GM12878 (cell line): ENCODE data around the gene AGBL4. TPM values are rescaled to one million over a fixed set of nuclear protein-coding genes. Genes with fewer than 3 reads are reported as not detected.

Experiments
- ATAC-seq: fragments of 200-7000 bp; cut with Tn5 transposase; 3 replicates; pipeline ENCODE4 v1.9.1; 2020; ENCODE audit warnings: mild to moderate bottlenecking, moderate library complexity
- BruUV-seq: library from RNA; stranded (reverse); fragments of 400-500 nt; replicated peaks from 2 replicates; lab custom pipeline; 2021; lab: Mats Ljungman, UMichigan
- CTCF ChIA-PET: fragments of 300-600 bp; sonication (Branson Sonifier 250); formaldehyde crosslinking; extraction: SDS; loops from one replicate; lab custom pipeline; 2021; ENCODE audit warnings: inconsistent platforms; lab: Yijun Ruan, JAX
- POLR2A ChIA-PET: fragments of 350-600 bp; formaldehyde crosslinking; extraction: SDS; loops from one replicate; lab custom pipeline; 2021; ENCODE audit warnings: inconsistent platforms; lab: Charles Lee
- RAD21 ChIA-PET: fragments of 300-600 bp; sonication (Branson Sonifier 250); formaldehyde crosslinking; loops from one replicate; lab custom pipeline; 2023; ENCODE audit warnings: antibody characterized with exemption; ENCODE audit not compliant: unreplicated experiment; lab: Charles Lee
- SMC1A ChIA-PET: fragments of 300-600 bp; sonication (Branson Sonifier 250); formaldehyde crosslinking; loops from one replicate; lab custom pipeline; 2023; ENCODE audit not compliant: unreplicated experiment, uncharacterized antibody; lab: Charles Lee
- DNase-seq: peaks from one replicate; pipeline ENCODE4 v3.0.0-alpha.2; 2011; ENCODE audit warnings: low read depth, low spot score
- FAIRE-seq: peaks from 3 replicates; lab custom pipeline; 2011; peaks lifted over from hg19 to GRCh38; lab: Jason Lieb, UNC
- H2AFZ ChIP-seq: 2 replicates; pipeline ENCODE4 v1.6.0; 2011; ENCODE audit warnings: low read depth, low read length, control low read depth; ENCODE audit not compliant: control insufficient read depth
- H3K27ac ChIP-seq: 2 replicates; pipeline ENCODE4 v1.5.1; 2011; ENCODE audit warnings: control low read depth; ENCODE audit not compliant: control insufficient read depth, insufficient read depth
- H3K27me3 ChIP-seq, 2 experiments: replicated peaks in 1 of 2; 2 replicates each; pipeline versions ENCODE4 v1.6.0 to v1.6.1; 2011; ENCODE audit warnings: low read length in 1 of 2; ENCODE audit not compliant: control insufficient read depth in 2 of 2, insufficient read depth in 2 of 2
- H3K36me3 ChIP-seq, 2 experiments: 2 replicates each; pipeline ENCODE4 v1.5.1; 2011; ENCODE audit warnings: low read length in 1 of 2; ENCODE audit not compliant: control insufficient read depth in 2 of 2, insufficient read depth in 2 of 2
- H3K4me1 ChIP-seq: 2 replicates; pipeline ENCODE4 v1.6.1; 2011; ENCODE audit warnings: mild to moderate bottlenecking, low read length, moderate library complexity, mixed read lengths; ENCODE audit not compliant: control insufficient read depth, insufficient read depth
- H3K4me2 ChIP-seq: 2 replicates; pipeline ENCODE4 v1.6.0; 2011; ENCODE audit warnings: control low read depth; ENCODE audit not compliant: control insufficient read depth, insufficient read depth
- H3K4me3 ChIP-seq: fragments of 200-600 bp; sonication (generic); 2 replicates; pipeline ENCODE4 v1.5.1; 2016
- H3K79me2 ChIP-seq: 2 replicates; pipeline ENCODE4 v1.6.0; 2011; ENCODE audit warnings: low read length; ENCODE audit not compliant: control insufficient read depth, insufficient read depth
- H3K9ac ChIP-seq: 2 replicates; pipeline ENCODE4 v1.8.0; 2011; ENCODE audit warnings: low read length, control low read depth, mixed read lengths; ENCODE audit not compliant: control insufficient read depth, insufficient read depth
- H3K9me3 ChIP-seq: replicated peaks from 3 replicates; pipeline ENCODE4 v1.5.1; 2011; ENCODE audit warnings: mild to moderate bottlenecking, low read length; ENCODE audit not compliant: control insufficient read depth, insufficient read depth
- H4K20me1 ChIP-seq: 2 replicates; pipeline ENCODE4 v1.6.0; 2011; ENCODE audit not compliant: control insufficient read depth, insufficient read depth
- CEBPB ChIP-seq, 2 experiments: fragments of 150-350 bp in 1 of 2; IDR thresholded peaks; 2 replicates each; pipeline ENCODE4 v1.6.1; 2012 to 2014; ENCODE audit warnings: low read depth in 2 of 2, low read length in 2 of 2, borderline replicate concordance in 1 of 2, inconsistent platforms in 1 of 2
- EZH2 ChIP-seq: IDR thresholded peaks from 2 replicates; pipeline ENCODE4 v1.6.1; 2012; ENCODE audit warnings: low read depth, mild to moderate bottlenecking, control low read depth, inconsistent platforms, low read length, borderline replicate concordance; ENCODE audit not compliant: control insufficient read depth
- NFIC ChIP-seq: IDR thresholded peaks from 2 replicates; pipeline ENCODE4 v1.6.1; 2012; ENCODE audit warnings: low read depth, mild to moderate bottlenecking, inconsistent platforms, low read length, moderate library complexity
- PML ChIP-seq: IDR thresholded peaks from 2 replicates; pipeline ENCODE4 v1.6.1; 2012; ENCODE audit warnings: low read length, inconsistent platforms
- RFX5 ChIP-seq: IDR thresholded peaks from 2 replicates; pipeline ENCODE4 v1.6.1; 2011; ENCODE audit warnings: low read depth, low read length, improper control_type of control experiment
- ZSCAN29 ChIP-seq: fragments of 450-650 bp; IDR thresholded peaks from 2 replicates; pipeline ENCODE4 v1.6.1; 2017; ENCODE audit warnings: mild to moderate bottlenecking, moderate library complexity
- WGBS: methylation state at CpG from one replicate; pipeline ENCODE4 v1.1.6; 2016; ENCODE audit warnings: low lambda C conversion rate; ENCODE audit not compliant: insufficient replicate concordance, insufficient coverage; ENCODE audit errors: missing lambda C conversion rate; 5-methylcytosine and 5-hydroxymethylcytosine counted together
- in situ Hi-C: fragments of 300-500 bp; cut with MboI; formaldehyde crosslinking; loops from 9 replicates; pipeline ENCODE4 v1.14.3; 2018; ENCODE audit warnings: mixed read lengths
- intact Hi-C: fragments of 100-400 bp; cut with micrococcal nuclease; formaldehyde crosslinking; loops from one replicate; pipeline ENCODE4 v1.14.2; 2022; ENCODE audit not compliant: unreplicated experiment
- polyA plus RNA-seq, 11 experiments: library from polyadenylated mRNA; depleted of rRNA in 4 of 11; unstranded in 6 of 11; stranded (reverse) in 5 of 11; fragments of >200 nt; fragmentation: Nextera tagmentation in 4 of 11; fragmentation: Illumina TruSeq in 1 of 11; extraction: Ambion mirVana in 4 of 11; extraction: Trizol in 1 of 11; gene quantifications; 1 replicate in 1 of 11; 2 replicates in 10 of 11; pipeline versions ENCODE4 v1.2.1 to v1.2.3, GENCODE V29; 2011 to 2016; ENCODE audit warnings: inconsistent platforms in 2 of 11, missing spikeins in 2 of 11, low read depth in 1 of 11
- total RNA-seq, 4 experiments: library from RNA; depleted of rRNA in 3 of 4; stranded (reverse); fragments of >200 nt in 3 of 4; fragmentation: Illumina TruSeq in 1 of 4; extraction: Trizol in 1 of 4; gene quantifications; 2 replicates each; pipeline versions ENCODE4 v1.2.1 to v1.2.3, GENCODE V29; 2013 to 2021
- TF ChIP-seq, protein P1 (sequence below): fragments of 450-650 bp; IDR thresholded peaks from 2 replicates; pipeline ENCODE4 v1.6.1; 2017; ENCODE audit warnings: mild to moderate bottlenecking
- TF ChIP-seq, protein P2 (sequence below): IDR thresholded peaks from 2 replicates; pipeline ENCODE4 v1.6.1; 2012; ENCODE audit warnings: mild to moderate bottlenecking, low read depth, low read length
- TF ChIP-seq, protein P3 (sequence below): fragments of 150-350 bp; IDR thresholded peaks from 2 replicates; pipeline ENCODE4 v1.6.1; 2016; ENCODE audit warnings: low read depth, low read length
- TF ChIP-seq, protein P4 (sequence below): fragments of 450-650 bp; IDR thresholded peaks from 2 replicates; pipeline ENCODE4 v1.6.1; 2017; ENCODE audit warnings: antibody characterized with exemption, mild to moderate bottlenecking, moderate library complexity

Gene AGBL4
- total and polyA plus RNA-seq, 10 of the 15 experiments (the other 5 are each of a cell fraction or from before 2014, with no cell fraction given), result 0.31 TPM; not detected in 9

- H3K27me3 ChIP-seq, result peaks cover 0 to 3% of the 10 kb centered on the region in 2 experiments; a peak in 1 of 4 replicates
- TF ChIP-seq, protein P1, sequence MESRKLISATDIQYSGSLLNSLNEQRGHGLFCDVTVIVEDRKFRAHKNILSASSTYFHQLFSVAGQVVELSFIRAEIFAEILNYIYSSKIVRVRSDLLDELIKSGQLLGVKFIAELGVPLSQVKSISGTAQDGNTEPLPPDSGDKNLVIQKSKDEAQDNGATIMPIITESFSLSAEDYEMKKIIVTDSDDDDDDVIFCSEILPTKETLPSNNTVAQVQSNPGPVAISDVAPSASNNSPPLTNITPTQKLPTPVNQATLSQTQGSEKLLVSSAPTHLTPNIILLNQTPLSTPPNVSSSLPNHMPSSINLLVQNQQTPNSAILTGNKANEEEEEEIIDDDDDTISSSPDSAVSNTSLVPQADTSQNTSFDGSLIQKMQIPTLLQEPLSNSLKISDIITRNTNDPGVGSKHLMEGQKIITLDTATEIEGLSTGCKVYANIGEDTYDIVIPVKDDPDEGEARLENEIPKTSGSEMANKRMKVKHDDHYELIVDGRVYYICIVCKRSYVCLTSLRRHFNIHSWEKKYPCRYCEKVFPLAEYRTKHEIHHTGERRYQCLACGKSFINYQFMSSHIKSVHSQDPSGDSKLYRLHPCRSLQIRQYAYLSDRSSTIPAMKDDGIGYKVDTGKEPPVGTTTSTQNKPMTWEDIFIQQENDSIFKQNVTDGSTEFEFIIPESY, result no peak
- TF ChIP-seq NFIC, result no peak
- TF ChIP-seq, protein P2, sequence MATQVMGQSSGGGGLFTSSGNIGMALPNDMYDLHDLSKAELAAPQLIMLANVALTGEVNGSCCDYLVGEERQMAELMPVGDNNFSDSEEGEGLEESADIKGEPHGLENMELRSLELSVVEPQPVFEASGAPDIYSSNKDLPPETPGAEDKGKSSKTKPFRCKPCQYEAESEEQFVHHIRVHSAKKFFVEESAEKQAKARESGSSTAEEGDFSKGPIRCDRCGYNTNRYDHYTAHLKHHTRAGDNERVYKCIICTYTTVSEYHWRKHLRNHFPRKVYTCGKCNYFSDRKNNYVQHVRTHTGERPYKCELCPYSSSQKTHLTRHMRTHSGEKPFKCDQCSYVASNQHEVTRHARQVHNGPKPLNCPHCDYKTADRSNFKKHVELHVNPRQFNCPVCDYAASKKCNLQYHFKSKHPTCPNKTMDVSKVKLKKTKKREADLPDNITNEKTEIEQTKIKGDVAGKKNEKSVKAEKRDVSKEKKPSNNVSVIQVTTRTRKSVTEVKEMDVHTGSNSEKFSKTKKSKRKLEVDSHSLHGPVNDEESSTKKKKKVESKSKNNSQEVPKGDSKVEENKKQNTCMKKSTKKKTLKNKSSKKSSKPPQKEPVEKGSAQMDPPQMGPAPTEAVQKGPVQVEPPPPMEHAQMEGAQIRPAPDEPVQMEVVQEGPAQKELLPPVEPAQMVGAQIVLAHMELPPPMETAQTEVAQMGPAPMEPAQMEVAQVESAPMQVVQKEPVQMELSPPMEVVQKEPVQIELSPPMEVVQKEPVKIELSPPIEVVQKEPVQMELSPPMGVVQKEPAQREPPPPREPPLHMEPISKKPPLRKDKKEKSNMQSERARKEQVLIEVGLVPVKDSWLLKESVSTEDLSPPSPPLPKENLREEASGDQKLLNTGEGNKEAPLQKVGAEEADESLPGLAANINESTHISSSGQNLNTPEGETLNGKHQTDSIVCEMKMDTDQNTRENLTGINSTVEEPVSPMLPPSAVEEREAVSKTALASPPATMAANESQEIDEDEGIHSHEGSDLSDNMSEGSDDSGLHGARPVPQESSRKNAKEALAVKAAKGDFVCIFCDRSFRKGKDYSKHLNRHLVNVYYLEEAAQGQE, result no peak
- TF ChIP-seq ZSCAN29, result no peak
- TF ChIP-seq, protein P3, sequence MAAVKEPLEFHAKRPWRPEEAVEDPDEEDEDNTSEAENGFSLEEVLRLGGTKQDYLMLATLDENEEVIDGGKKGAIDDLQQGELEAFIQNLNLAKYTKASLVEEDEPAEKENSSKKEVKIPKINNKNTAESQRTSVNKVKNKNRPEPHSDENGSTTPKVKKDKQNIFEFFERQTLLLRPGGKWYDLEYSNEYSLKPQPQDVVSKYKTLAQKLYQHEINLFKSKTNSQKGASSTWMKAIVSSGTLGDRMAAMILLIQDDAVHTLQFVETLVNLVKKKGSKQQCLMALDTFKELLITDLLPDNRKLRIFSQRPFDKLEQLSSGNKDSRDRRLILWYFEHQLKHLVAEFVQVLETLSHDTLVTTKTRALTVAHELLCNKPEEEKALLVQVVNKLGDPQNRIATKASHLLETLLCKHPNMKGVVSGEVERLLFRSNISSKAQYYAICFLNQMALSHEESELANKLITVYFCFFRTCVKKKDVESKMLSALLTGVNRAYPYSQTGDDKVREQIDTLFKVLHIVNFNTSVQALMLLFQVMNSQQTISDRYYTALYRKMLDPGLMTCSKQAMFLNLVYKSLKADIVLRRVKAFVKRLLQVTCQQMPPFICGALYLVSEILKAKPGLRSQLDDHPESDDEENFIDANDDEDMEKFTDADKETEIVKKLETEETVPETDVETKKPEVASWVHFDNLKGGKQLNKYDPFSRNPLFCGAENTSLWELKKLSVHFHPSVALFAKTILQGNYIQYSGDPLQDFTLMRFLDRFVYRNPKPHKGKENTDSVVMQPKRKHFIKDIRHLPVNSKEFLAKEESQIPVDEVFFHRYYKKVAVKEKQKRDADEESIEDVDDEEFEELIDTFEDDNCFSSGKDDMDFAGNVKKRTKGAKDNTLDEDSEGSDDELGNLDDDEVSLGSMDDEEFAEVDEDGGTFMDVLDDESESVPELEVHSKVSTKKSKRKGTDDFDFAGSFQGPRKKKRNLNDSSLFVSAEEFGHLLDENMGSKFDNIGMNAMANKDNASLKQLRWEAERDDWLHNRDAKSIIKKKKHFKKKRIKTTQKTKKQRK, result no peak
- TF ChIP-seq RFX5, result no peak
- no peak for TF ChIP-seq CEBPB (IDR thresholded peaks at IDR 0.05; ENCODE audit: borderline replicate concordance in 1 of 2, low read depth in 2 of 2, low read length in 2 of 2)
- TF ChIP-seq EZH2, result no peak
- TF ChIP-seq PML, result no peak
- TF ChIP-seq, protein P4, sequence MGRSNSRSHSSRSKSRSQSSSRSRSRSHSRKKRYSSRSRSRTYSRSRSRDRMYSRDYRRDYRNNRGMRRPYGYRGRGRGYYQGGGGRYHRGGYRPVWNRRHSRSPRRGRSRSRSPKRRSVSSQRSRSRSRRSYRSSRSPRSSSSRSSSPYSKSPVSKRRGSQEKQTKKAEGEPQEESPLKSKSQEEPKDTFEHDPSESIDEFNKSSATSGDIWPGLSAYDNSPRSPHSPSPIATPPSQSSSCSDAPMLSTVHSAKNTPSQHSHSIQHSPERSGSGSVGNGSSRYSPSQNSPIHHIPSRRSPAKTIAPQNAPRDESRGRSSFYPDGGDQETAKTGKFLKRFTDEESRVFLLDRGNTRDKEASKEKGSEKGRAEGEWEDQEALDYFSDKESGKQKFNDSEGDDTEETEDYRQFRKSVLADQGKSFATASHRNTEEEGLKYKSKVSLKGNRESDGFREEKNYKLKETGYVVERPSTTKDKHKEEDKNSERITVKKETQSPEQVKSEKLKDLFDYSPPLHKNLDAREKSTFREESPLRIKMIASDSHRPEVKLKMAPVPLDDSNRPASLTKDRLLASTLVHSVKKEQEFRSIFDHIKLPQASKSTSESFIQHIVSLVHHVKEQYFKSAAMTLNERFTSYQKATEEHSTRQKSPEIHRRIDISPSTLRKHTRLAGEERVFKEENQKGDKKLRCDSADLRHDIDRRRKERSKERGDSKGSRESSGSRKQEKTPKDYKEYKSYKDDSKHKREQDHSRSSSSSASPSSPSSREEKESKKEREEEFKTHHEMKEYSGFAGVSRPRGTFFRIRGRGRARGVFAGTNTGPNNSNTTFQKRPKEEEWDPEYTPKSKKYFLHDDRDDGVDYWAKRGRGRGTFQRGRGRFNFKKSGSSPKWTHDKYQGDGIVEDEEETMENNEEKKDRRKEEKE, result no peak
- no peak overlapping the region for H3K4me3 ChIP-seq
- no peak for FAIRE-seq
- in situ Hi-C loops (no loop called here), intact Hi-C loops (no loop called here)
- H3K9ac ChIP-seq, result no peak overlapping the region
- H2AFZ ChIP-seq, result no peak overlapping the region
- H3K36me3 ChIP-seq, result no peaks in the 10 kb centered on the region
- H3K9me3 ChIP-seq, result no peaks in the 10 kb centered on the region
- H3K4me1 ChIP-seq, result no peaks in the 10 kb centered on the region
- WGBS, result 28% methylated on average over 9 of the region's 9 CpGs
- no peak for ATAC-seq
- ChIA-PET POLR2A (no interaction called here), SMC1A (no interaction called here), RAD21 (interaction anchor here (0.6 kb wide), 1 partner anchor 48 kb away, joined by 4 read pairs; no protein-coding TSS in a partner anchor), CTCF (interaction anchor here (1.4 kb wide), 1 partner anchor 9 kb away, joined by 4 read pairs; no protein-coding TSS in a partner anchor)
- no peaks in the 10 kb centered on the region for H4K20me1 ChIP-seq
- no peak overlapping the region for H3K4me2 ChIP-seq
- no TSS peak for BruUV-seq
- no peak for DNase-seq
- H3K79me2 ChIP-seq, result no peaks in the 10 kb centered on the region
- no peak overlapping the region for H3K27ac ChIP-seq
These were observed 1404.2 kb downstream of the AGBL4 start for GRCh38 chr1:48619539-48619938.
